Hematopoietic multipotent progenitor cell treated with erythropoietin and hydrocortisone succinate and interleukin-3 and kit ligand, for 6 days (in vitro differentiated cells): ENCODE results near the gene SINHCAF.
"Not testable (repeated sequence)": the region's sequence is repeated elsewhere in the genome, so short reads cannot be mapped to it uniquely, and the experiment has no call there.

Experiments
- DNase-seq: peaks from one replicate; pipeline ENCODE4 v3.0.0-alpha.2; 2015

Gene SINHCAF

GRCh38 chr12:31306866-31307265 is 19.1 kb downstream of the SINHCAF start:
- DNase-seq, result peak; percentile 52

DNA sequence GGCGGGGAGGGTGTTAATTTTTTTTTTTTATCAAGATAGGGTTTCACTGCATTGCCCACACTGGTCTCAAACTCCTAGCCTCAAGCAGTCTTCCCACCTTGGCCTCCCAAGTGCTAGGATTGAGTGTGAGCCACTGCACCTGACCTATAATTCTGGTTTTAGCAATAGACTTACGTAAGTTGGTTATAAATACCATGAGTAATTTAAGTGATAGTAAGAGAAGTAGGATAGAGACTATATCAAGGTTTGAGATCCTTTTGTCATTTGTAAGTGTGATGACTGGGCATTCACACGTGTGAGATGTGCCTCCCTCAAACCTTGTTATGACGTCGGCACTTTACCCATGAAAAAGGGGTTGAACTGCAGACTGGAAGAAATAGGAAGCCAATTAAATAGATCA is 22.5 kb downstream of the SINHCAF start:
- DNase-seq, result no peak

DNA sequence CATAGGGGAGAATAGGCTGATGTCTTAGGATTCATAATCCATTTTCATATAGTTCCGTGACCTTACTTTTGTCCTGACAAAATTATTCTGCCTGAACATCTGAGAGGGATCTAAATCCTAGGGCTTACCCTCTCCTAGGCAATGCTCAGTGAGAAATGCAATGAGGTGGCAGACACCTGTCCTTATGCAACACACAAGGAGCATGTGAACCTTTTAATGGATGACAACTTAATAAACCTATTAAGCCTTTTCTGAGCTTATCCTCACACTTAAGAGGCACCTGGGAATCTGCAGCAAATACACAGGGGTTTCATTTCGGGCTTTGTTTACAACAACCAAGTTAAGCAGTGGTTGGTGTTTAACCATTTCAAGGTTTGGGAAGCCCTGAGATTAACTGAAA is 24.6 kb downstream of the SINHCAF start:
- no peak for DNase-seq

- DNase-seq, result no peak
Measured at GRCh38 chr12:31300783-31301182, 25.2 kb downstream of the SINHCAF start.

- DNase-seq, result no peak
Measured at GRCh38 chr12:31300341-31300740, 25.6 kb downstream of the SINHCAF start.

- no peak for DNase-seq
Measured at GRCh38 chr12:31298922-31299321, 27.0 kb downstream of the SINHCAF start.

- no peak for DNase-seq
Measured at GRCh38 chr12:31298515-31298910, 27.4 kb downstream of the SINHCAF start.

DNA sequence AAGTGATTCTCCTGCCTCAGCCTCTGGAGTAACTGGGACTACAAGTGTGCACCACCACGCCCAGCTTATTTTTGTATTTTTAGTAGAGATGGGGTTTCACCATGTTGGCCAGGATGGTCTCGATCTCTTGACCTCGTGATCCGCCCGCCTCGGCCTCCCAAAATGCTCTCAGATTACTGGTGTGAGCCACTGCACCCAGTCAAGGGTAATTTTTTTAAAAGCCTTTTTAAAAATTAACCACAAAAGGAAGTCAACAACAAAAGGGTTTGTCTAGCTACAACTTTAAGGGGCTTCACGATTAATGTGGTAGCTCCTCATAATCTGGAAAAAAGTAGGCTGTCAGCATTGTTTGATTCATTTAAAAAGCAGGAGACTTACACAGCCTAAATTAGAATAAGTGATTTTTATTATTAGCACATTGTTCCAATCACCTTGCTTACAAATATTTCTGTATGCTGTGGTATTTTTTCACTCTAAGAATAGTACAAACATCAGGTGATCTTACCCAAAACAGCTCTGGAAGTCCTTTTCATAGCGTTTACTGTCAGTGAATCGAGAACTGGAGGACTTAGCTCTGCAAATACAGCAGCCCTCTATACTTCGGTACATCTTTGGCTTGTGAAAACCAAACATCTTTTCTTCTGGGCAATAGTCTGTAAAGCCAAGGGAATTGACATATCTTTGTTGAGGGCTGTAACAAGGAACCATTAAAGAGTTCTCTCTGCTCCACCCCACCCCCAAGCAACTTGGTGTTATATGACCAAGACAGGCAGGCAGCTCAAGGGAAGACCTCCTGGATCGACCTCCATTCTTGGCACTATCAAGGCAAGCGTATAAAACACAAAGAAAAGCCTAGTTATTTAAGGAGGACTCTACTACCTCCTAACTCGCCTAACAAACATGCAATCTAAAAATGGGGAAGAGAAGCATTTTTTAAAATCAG is 28.1 kb downstream of the SINHCAF start:
- no peak for DNase-seq

DNA sequence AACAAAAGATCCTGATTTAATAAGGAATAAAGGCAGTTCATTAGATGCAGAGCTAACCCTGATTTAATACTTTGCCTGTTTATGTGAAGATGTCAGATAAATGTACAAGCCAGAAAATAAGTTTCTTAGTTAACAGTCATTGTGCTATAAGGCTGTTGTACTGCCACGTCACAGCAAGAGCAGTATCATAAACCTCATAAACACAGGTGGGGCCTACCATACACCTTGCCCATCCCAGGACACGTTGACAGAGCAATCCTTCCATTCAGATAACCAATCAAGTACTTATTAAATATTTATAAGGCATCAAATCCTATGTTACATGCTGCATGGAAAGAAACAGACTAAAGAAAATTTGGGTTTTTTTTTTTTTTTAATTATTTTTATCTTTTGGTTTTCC is 36.5 kb downstream of the SINHCAF start:
- no peak for DNase-seq

GRCh38 chr12:31288381-31288780 is 37.6 kb downstream of the SINHCAF start:
- no peak for DNase-seq

- no peak for DNase-seq
Measured at GRCh38 chr12:31280183-31280582, 45.8 kb downstream of the SINHCAF start.

DNA sequence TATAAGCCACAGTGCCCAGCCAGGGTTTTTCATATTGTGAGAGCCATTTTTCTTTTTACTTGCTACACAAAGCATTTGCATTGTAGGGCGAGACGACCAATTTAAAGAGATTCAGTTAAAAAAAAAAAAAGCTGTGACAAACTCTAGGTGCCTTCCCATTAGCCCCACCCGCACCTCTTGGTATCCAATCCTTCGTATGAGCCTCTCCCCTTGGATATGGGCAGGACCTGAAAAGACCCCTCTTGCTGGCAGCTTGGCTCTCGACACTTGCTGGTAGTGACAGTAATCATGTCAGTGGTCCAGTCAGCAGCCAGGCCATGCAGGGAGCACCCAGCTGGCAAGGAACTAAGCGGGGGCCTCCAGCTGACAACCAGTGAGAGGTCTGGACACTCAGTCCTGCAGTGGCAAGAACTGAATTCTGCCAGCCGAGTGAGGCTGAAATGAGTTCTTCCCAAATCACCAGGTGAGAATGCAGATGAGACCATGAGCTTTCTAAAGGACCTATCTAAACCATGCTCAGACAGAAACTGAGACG is 46.5 kb downstream of the SINHCAF start:
- DNase-seq, result no peak

DNA sequence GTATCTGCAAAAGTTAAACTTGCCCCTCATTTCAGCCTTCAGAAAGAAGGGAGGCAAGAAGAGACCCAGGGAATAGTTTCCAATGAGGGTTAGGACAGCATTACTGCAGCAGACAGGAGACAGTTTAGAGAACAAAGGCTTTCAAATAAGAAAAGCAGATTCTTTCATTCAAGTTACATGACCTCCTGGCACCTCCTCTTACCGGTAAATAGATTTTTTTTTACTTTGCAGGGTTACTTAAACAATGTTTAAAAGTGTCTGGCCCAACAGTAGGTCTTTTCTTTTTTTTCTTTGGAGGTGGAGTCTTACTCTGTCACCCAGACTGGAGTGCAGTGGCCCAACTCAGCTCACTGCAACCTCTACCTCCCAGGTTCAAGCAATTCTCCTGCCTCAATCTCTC is 47.1 kb downstream of the SINHCAF start:
- DNase-seq, result no peak

- DNase-seq, result no peak
Measured at GRCh38 chr12:31278424-31278823, 47.5 kb downstream of the SINHCAF start.

DNA sequence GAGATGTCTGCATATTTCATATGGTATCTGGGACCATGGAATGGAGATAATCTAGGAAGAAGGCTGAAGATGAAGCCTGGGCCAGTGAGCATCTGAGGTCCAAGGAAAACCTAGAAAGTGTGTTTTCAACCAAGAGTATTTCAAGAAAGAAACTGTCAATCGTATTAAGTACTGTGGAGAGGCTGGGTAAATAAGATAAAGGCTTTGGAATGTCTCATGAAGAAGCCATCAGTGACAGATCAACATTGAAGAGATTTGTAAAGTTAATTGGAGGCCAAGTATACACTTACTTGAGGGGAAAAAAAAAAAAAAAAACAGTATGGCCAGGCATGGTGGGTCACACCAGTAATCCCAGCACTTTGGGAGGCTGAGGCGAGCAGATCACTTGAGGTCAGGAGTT is 48.9 kb downstream of the SINHCAF start:
- DNase-seq, result no peak

DNA sequence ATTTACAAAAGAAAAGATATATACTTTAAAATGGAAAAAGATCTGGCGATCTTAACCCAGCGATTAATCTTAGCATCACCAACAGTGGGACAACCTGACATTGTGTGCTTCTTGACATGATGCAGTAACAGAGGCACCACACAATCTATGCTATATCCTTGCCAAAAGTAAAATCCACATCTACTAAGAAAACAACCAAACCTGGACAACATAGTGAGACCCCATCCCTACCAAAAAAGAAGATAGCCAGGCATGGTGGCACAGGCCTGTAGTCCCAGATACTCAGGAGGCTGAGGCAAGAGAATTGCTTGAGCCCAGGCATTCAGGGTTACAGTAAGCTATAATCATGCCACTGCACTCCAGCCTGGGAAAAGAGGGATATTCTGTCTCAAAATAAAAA is 50.5 kb downstream of the SINHCAF start:
- no peak for DNase-seq

DNA sequence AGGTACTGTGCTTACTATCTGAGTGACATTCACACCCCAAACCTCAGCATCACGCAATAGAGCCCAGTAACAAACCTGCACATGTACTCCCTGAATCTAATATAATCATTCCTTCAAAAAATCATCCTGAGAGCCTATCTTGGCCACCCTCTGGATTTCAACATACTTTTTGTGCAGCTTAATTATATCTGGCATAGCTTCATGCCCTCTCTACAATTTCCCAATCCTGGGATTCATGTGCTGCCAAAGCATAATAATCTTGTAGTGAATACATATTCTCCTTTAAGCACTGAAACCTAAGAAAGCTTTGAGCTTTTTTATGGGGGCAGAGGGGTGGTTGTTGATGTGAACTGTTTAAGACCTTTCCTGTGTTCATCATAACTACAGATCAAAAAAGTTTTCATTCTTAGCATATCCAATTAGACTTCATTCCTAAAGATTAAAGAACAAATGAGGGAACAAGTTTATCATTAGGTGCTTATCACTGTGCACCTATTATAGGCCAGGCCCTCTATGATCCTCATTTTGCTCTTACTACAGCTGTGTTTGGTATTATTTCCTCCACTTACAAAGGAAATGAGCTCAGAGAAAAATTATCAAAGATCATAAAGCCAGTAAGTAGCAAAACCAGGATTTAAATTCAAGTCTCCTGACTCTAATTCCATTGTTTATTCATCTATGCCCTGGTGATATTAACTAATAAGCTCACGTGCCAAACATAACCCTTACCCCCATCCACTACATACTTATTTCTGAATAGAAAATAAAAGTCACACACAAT is 51.2 kb downstream of the SINHCAF start:
- no peak for DNase-seq

GRCh38 chr12:31273794-31274193 is 52.2 kb downstream of the SINHCAF start:
- not testable (repeated sequence) for DNase-seq

GRCh38 chr12:31272607-31273225 is 53.2 kb downstream of the SINHCAF start:
- DNase-seq, result no peak

DNA sequence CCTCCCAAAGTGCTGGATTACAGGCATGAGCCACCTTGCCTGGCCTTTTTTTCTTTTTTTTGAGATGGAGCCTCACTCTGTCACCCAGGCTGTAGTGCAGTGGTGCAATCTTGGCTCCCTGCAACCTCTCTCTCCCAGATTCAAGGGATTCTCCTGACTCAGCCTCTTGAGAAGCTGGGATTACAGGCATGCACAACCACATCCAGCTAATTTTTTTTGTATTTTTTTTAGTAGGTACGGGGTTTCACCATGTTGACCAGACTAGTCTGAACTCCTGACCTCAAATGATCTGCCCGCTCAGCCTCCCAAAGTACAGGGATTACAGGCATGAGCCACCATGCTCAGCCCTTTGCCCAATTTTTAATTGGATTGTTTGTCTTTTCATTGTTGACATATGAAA is 58.0 kb downstream of the SINHCAF start:
- no peak for DNase-seq

GRCh38 chr12:31265722-31266121 is 60.2 kb downstream of the SINHCAF start:
- no peak for DNase-seq

- DNase-seq, result no peak
Measured at GRCh38 chr12:31263661-31264060, 62.3 kb downstream of the SINHCAF start.

- no peak for DNase-seq
Measured at GRCh38 chr12:31261744-31262143, 64.2 kb downstream of the SINHCAF start.
